RWPE2 (cell line): ENCODE measurements around the gene DNAJC7.

Experiments
- ATAC-seq: fragments of 200-7000 bp; cut with Tn5 transposase; 3 replicates; pipeline ENCODE4 v1.9.1; 2021; ENCODE audit warnings: low read depth
- DNase-seq: peaks from one replicate; pipeline ENCODE4 v3.0.0-alpha.2; 2020; ENCODE audit warnings: low spot score
- H3K27ac ChIP-seq: fragments of 450-650 bp; 2 replicates; pipeline ENCODE4 v1.5.1; 2017; ENCODE audit warnings: mild to moderate bottlenecking; ENCODE audit not compliant: poor library complexity, severe bottlenecking
- H3K27me3 ChIP-seq: fragments of 250-450 bp; sonication (Bioruptor Pico); 2 replicates; pipeline ENCODE4 v1.5.1; 2021; ENCODE audit warnings: mild to moderate bottlenecking, moderate library complexity; ENCODE audit not compliant: insufficient read depth, poor library complexity, severe bottlenecking
- H3K36me3 ChIP-seq: fragments of 250-450 bp; sonication (Bioruptor Pico); 2 replicates; pipeline ENCODE4 v1.5.1; 2020; ENCODE audit warnings: low read depth, mild to moderate bottlenecking, moderate library complexity
- H3K4me1 ChIP-seq: fragments of 250-450 bp; sonication (Bioruptor Pico); 2 replicates; pipeline ENCODE4 v1.5.1; 2021; ENCODE audit warnings: mild to moderate bottlenecking, moderate library complexity; ENCODE audit not compliant: insufficient read depth, poor library complexity, severe bottlenecking
- H3K4me3 ChIP-seq: fragments of 250-450 bp; sonication (Bioruptor Pico); 2 replicates; pipeline ENCODE4 v1.5.1; 2021; ENCODE audit warnings: mild to moderate bottlenecking, moderate library complexity; ENCODE audit not compliant: severe bottlenecking
- H3K9me3 ChIP-seq: fragments of 250-450 bp; sonication (Bioruptor Pico); 2 replicates; pipeline ENCODE4 v1.5.1; 2021; ENCODE audit warnings: mild to moderate bottlenecking, moderate library complexity; ENCODE audit not compliant: severe bottlenecking
- TF ChIP-seq, protein P1 (sequence below): fragments of 450-650 bp; IDR thresholded peaks from one replicate; pipeline ENCODE4 v1.5.1; 2017; ENCODE audit warnings: mild to moderate bottlenecking, moderate library complexity; ENCODE audit not compliant: poor library complexity, severe bottlenecking

Gene DNAJC7

DNA sequence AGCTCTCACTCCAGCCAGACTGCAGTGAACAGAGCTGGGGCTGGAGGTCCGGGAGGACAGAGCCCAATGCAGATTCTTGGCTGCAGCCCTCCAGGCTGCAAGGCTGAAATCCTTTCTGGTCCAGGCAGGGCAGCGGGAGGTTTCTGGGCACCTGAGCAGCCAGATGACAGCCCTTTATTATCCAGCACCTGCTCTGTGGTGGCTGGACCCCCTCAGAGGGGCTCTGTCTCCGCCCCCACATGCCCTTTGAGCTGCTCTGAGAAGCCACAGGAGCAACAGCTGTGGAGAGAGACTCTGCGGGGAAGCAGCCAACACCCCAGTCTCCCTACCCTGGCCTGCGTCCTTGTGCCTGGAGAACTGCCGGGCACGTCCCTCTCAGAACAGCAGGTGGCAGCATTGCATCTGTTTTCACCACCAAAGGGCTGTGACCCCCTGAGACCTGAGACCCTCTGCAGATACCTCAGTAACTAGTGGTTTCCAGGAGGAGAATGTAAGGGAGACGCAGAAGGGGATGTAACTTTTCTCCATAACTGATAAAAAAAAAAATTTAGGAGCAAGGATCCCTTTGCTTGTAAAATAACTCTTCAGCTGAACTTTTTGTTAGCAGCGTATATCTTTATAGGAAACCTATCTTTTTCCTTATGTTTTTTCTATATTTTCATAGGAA lies 54.3 kb downstream of the DNAJC7 start:
- Histone ChIP-seq H3K4me3 (no peak overlapping the region), H3K4me1 (no peaks in the 10 kb centered on the region), H3K27me3 (no peaks in the 10 kb centered on the region), H3K9me3 (no peaks in the 10 kb centered on the region), H3K36me3 (peaks cover under 1% of the 10 kb centered on the region), H3K27ac (no peak overlapping the region)
- TF ChIP-seq, protein P1, sequence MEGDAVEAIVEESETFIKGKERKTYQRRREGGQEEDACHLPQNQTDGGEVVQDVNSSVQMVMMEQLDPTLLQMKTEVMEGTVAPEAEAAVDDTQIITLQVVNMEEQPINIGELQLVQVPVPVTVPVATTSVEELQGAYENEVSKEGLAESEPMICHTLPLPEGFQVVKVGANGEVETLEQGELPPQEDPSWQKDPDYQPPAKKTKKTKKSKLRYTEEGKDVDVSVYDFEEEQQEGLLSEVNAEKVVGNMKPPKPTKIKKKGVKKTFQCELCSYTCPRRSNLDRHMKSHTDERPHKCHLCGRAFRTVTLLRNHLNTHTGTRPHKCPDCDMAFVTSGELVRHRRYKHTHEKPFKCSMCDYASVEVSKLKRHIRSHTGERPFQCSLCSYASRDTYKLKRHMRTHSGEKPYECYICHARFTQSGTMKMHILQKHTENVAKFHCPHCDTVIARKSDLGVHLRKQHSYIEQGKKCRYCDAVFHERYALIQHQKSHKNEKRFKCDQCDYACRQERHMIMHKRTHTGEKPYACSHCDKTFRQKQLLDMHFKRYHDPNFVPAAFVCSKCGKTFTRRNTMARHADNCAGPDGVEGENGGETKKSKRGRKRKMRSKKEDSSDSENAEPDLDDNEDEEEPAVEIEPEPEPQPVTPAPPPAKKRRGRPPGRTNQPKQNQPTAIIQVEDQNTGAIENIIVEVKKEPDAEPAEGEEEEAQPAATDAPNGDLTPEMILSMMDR: peak; percentile 84
- DNase-seq (no peak), ATAC-seq (peak; percentile 24; the same call in 1 of the 3 replicates)

DNA sequence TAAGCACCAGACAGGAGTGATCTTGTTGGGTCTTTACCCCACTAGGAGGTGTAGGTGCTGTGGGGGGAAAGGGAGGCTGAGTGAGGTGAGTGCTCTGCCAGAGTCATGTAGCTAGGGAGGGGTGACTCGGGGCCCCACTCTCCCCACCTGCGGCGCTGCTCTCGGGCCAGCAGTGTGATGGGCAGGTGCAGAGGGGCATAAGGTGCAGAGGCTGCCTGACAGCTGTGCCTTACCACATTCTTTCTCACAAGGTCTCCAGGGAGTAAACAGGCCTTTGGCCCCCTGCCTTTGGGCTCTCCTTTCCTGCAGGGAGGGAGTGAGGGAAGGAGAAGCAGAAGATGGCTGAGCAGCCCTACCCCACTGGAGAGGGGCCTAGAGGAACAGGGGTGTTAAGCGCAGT lies 55.1 kb downstream of the DNAJC7 start:
- H3K9me3 ChIP-seq: no peaks in the 10 kb centered on the region
- no peak for ATAC-seq
- no peak overlapping the region for H3K27ac ChIP-seq
- no peaks in the 10 kb centered on the region for H3K27me3 ChIP-seq
- TF ChIP-seq, protein P1: no peak
- H3K4me3 ChIP-seq: no peak overlapping the region
- no peaks in the 10 kb centered on the region for H3K36me3 ChIP-seq
- H3K4me1 ChIP-seq: no peaks in the 10 kb centered on the region
- DNase-seq: no peak

DNA sequence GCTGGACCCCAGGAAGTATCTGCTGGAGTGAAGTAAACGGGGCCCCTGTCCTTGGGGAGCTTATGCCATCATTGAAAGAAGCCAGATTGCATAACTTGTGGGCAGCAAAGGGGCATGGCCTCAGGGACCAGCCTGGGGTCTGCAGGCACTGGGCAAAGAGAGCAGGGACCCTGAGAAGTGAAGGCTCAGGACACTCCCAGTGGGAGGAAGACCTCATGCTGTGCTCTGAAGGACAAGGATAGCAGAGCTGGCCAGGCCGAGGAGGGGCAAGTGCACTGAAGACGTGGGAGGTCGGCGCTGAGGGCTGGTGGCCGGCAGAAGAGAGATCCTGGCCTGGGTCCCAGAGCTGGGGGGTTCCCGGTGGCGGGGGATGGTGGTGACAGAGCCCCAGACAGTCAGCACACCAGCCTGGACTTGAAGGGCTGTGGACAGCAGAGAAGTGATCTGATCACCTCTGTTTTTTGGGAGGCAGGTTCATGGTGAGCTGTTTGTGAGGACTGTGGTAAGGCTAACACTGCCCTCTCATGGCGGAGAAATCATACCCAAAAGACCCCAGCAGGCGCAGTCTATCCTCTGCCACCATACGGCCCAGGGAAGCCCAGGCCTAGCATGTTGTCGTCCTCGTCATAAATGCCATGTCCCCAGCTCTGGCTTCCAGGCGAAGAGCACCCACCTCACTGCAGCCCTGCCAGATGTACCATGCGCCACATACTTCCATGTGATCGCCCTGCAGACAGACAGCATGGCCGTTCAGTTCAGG lies 57.7 kb downstream of the DNAJC7 start:
- peak; percentile 40 for ATAC-seq
- Histone ChIP-seq H3K4me3 (no peak overlapping the region), H3K27me3 (no peaks in the 10 kb centered on the region), H3K36me3 (no peaks in the 10 kb centered on the region), H3K9me3 (no peaks in the 10 kb centered on the region), H3K27ac (no peak overlapping the region), H3K4me1 (no peaks in the 10 kb centered on the region)
- no peak for DNase-seq
- TF ChIP-seq, protein P1: peak; percentile 41

DNA sequence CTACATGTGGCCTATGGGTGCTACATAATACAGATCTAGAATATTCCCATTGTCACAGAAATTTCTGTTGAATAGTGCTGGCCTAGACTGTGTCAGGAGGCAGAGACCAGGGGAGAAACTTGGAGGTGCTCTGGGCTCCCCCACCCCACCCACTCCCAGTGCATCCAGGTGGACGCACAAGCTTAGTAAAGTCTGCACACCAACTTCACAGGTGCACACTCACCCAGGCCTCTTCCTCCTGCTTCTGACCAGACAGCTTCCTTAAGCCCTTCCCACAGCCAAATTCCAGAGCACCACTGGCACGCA lies 58.3 kb downstream of the DNAJC7 start:
- no peak overlapping the region for H3K27ac ChIP-seq
- DNase-seq (no peak), ATAC-seq (no peak)
- H3K36me3 ChIP-seq: no peaks in the 10 kb centered on the region
- no peak overlapping the region for H3K4me3 ChIP-seq
- TF ChIP-seq, protein P1: no peak
- H3K9me3 ChIP-seq: no peaks in the 10 kb centered on the region
- no peaks in the 10 kb centered on the region for H3K4me1 ChIP-seq
- no peaks in the 10 kb centered on the region for H3K27me3 ChIP-seq
